ENCODE results near the gene PAQR8.
A peak's percentile ranks its signal among the peaks of the same experiment; 100 is the strongest.

GRCh38 chr6:52407467-52407866, 45.5 kb downstream of the PAQR8 start:
- peak; percentile 69; the same call in 1 of the 2 replicates for TF ChIP-seq CTCF (IDR thresholded peaks at IDR 0.05)
- no peak for TF ChIP-seq POLR2AphosphoS5 (IDR thresholded peaks at IDR 0.05; ENCODE audit: low read depth, low read length)

Data from Panc1 (cell line).